NCI-H82 (cell line): ENCODE data around the gene LDLRAD3.
"Not testable (repeated sequence)": the region's sequence is repeated elsewhere in the genome, so short reads cannot be mapped to it uniquely, and the experiment has no call there.

Experiments
- DNase-seq: peaks from one replicate; lab custom pipeline; 2025; lab: John Stamatoyannopoulos, UW

LDLRAD3 gene

DNA sequence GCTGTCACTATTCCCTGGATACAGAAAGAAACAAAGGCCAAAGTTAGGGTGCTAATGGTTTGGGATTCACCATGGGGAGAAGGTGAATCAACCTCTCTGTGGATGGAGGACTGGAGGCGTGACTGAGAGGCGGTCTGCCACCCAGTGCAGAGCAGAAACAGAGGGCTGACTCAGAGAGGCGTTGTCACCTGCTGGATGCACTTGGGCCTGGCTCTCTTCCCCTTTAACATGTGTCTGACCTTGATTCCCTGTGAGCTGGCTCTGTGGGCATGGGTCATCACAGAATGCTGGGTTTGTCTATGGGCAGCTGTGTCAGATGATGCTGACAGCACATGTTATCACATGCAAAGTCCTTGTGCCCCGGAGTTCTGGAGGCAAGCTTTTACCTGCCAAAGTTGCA is 75.9 kb downstream of the LDLRAD3 start:
- no peak for DNase-seq

DNA sequence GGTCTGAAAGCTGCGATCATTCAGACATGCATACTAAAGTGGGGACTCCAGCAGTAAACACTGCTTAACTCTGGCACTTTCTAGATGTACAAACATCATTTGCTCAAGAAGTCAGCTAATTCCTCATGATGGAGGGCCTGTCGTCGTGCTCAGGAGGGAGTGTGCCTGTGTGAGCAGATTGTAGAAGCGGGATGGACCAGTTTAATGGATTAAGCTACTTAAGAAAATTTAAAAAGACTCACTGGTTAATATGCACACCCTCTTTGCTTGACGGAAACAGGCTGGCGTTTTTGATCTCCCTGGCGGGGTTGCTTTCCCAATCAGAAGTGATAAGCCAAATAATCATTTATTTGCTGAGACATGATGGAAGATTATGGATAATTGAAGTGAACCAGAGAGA is 79.0 kb downstream of the LDLRAD3 start:
- DNase-seq: peak; percentile 97

DNA sequence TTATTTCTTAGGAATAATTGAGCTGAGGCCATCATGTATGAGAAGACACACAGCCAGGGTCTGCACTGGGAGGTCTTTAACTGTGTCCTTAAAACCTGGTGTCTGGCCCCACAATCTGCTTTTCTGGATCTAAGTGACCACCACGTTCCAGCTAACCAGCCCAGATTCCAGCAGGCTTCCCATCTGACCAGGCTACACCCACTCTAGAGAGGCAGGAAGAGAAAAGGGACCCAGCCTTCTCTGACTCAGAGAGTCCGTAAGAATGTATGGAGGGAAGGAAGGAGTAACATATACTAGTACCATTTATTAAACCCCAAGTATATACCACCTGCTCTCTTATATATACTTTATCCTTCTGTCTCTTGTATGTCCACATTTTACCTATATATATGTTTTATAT is 80.1 kb downstream of the LDLRAD3 start:
- DNase-seq: no peak

DNA sequence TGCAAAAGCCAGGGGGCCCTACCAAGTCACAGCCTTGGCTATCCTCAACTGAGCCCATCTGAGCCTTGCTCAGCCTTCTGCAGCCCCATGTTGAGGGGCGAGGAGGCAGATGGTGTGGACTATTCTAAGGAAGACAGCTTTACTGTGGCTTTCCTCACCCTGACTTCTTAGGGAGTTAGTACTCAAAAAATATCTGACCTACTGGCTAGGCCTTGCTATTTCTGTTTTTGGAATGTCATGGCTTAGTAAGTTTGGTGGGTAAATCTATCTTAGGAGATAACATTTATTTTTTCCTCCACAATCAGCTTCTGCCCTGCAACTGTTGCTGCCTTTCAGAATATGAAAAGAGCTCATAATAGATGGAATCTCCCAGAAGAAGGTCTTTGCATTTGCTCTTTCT is 80.9 kb downstream of the LDLRAD3 start:
- peak; percentile 21 for DNase-seq

DNA sequence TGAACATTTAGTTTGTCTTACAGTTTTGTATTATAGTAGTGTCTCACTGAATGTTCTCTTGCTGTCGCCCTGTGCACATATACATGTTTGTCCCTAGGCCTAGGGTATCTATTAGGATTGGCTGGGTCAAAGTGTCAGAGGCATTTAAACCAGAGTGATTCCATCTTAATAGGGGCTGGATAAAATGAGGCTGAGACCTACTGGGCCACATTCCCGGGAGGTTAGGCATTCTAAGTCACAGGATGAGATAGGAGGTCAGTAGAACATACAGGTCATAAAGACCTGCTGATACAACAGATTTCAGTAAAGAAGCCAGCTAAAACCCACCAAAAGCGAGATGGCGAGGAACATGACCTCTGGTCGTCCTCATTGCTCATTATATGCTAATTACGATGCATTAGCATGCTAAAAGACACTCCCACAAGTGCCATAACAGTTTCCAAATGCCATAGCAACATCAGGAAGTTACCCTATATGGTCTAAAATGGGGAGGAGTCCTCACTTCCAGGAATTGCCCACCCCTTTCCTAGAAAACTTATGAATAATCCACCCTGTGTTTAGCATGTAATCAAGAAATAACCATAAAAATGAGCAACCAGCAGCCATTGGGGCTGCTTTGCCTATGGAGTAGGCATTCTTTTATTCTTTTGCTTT is 82.6 kb downstream of the LDLRAD3 start:
- DNase-seq: no peak

DNA sequence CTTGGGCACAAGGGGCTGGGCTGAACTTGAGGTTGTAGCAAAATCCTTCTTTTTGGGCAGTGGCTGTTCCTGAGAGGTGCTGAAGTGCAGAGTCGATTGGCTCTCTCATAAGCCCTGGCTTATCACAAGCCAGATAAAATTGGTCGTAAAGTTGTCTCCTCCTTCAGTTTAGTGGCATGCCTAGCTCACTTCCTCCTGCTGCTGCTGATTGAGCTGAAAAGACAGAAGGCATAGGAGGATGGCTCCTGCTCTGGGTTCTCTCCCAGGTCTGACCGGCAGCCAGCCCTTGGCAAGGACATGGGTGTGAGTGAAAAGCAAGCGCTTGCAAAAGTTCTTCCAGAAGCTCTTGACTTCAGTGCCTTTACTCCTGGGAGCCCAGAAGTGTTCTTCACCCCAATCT is 83.9 kb downstream of the LDLRAD3 start:
- no peak for DNase-seq

DNA sequence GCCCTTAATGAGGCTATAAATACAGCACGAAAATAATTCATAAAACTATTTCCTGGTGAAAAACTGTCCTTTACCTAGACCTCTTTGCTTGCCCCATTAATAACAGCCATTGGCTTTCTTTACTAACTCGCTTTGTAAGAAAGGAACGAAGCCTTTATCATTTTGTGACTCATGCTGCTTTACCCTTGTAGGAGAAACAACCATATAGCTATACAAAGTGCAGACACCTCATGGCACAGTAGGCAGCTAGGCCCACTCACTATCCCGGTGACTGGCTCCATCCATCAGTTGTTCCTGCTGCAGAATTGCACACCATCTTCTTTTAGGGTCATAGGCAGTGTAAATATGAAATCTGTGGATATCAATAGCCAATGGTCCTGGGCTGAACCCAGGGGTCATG is 85.8 kb downstream of the LDLRAD3 start:
- no peak for DNase-seq

DNA sequence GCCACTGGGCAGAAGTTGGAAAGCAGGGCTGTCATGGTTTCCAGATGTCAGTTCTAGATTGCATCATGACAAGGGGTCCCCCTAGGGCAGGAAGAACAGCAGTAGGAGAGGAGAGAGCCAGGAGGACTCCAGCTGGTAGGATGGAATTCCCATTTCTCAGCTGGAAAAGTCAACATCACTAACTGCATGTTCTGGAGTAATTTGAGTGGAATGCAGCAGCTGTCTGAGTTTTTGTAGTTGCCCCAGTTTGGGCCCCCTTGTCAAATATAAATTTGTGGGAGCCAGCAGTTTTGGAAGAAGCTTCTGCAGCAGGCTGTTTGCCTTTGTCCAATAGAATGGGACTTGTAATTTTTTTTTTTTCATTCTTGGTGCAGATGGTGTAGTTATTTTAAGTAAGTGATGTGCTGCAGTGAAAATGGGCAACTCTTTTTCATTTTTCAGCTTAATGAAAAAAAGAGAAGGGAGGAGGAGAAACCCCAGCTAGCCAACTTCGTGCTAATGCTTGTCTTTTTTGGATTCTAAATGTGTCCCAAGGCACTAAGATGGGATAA is 86.9 kb downstream of the LDLRAD3 start:
- DNase-seq: no peak

DNA sequence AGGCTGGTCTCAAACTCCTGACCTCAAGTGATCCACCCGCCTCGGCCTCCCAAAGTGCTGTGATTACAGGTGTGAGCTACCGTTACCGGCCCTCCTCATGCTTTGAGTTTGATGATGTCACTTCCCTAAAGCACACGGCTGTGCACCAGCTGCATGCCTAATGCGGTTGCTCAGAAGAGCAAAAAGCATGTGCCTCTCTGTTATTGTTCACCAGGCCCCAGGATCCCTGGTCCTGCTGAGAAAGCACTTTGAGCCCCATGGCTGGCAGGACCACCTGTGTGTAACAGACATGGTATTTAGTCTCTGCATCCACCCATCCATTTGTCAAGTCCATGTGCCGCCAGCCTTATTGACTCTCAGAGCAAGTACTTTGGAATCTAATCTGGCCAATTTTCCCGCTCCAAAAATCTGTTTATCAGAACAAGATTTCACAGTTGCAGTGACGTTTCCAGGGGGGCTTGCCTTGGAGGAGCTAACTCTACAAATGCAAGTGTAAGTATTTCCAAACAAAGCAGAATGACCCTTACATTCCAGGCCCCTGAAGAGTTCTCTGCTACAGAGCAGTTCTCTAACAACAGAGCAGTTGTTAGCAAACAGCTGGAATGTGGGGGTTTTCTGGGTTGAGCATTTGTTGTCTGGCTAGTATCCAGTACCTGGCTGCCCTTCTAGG is 89.4 kb downstream of the LDLRAD3 start:
- no peak for DNase-seq

DNA sequence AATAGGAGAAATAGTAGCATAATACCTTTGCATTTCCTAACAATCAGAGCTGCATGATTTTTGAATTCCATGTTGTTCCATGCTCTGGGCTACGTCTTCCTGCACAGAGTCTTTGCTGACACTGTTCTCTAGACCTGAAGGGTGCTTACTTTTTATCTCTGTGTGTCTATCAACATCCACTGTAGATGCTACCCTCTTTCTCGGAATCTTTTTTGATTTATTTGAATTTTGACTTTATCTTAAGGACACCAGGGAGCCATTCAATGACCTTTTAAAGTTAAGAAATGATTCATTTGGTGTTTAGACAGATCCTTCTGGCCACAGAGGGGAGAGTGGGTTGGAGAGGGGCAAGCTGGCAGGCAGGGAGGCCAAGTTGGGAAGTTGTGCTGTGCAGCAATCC is 90.1 kb downstream of the LDLRAD3 start:
- DNase-seq: no peak

DNA sequence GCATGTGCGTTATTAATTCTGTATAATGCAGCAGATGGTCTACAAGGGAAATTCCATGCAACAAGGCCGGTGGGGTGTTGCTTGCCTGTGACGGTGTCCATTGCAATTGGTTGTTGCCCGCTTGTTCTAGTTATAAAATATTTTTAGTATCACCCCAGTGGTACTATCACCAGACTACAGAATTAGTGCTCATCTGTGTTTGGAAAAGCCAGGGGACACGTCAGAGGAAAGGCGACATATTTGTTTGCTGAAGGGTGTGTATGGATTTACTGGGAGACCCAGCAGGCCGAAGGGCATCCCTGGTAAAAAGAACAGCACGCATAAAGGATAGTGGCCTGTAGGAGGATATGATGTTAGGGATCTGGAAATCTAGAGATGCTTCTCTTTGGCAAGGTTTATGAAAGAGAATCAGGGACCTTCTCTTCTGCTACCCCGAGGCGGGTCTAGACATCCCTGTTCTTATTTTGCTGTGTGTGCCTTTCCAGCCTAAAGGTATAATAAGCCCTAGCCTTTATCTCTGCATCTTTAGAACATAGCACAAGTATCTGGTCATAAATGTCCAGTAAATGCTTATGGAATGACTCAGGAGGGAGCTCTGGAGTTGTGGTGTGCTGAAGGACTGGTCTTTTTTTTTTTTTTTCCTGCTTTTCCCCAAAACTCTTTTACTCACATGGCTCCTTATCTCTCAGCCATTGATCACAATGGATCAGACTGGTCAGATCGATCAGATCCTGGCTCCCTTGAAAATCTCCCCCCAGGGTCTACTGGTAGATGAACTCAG is 90.9 kb downstream of the LDLRAD3 start:
- DNase-seq: no peak

DNA sequence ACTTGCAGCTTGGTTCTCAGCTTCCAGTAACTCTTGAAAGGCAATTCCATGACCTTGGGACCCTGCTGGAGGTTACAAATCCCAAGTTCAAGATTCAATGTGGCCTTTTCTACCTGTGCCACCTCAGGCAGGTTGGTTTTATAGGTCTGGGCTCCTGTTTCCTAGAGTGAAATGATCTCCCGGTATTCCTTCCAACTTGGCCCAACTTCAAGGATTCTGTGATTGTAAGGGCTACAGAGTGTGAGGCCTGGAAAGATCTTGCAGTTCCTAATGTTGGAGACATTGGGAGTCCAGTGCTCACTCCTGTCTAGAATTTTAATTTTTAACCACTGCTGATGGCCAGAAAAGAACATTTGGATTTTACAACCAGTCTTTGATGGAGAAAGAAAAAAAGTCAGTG is 91.6 kb downstream of the LDLRAD3 start:
- DNase-seq: no peak

DNA sequence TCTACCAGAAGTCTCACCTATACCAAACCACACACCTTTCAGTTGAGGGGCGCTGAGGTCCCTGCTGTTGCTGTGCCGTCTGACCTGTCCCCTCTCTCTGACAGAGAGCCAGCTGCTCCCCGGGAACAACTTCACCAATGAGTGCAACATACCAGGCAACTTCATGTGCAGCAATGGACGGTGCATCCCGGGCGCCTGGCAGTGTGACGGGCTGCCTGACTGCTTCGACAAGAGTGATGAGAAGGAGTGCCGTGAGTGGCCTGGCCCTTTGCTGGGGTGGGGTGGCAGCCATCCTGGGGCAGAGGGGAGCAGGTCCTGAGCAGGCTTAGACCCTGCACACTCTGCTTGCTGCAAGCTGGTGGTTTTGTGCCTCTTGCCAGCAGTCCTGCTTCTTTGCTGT is 92.1 kb downstream of the LDLRAD3 start:
- DNase-seq: no peak

DNA sequence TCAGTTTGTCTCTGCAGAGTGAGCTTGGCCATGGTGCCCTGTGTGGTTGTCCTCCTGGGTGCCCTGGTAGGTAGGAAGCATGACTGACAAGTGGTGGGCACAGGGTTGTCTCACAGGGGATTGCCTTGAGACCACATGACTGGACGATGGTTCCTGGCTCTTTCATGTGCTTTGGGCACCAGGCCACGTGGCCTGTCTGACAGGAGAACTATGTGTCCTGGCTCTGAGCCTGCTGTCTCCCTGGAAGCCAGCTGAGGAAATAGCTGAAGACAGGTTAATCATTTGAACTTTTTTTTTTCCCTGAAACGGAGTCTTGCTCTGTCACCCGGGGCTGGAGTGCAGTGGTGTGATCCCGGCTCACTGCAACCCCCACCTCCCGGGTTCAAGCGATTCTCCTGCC is 93.2 kb downstream of the LDLRAD3 start:
- DNase-seq: no peak

DNA sequence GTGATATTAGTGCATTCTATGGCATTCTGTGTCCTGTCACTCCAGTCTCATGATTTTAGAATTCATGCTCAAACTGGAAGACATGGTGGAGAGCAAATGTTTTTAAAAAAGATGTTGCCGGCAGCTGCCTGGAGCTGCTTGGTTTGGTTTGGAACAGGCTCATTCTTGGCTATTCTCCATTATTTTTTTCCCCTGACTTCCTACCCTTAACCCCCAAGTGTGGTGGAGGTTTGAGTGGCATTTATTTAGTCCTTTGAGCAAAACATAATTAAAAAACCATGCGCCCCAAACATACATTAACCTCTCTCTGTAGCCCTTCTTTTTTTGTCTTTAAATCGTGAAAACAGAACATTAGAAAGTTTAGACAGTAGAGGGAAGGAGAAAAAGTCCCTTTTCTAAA is 94.7 kb downstream of the LDLRAD3 start:
- no peak for DNase-seq

DNA sequence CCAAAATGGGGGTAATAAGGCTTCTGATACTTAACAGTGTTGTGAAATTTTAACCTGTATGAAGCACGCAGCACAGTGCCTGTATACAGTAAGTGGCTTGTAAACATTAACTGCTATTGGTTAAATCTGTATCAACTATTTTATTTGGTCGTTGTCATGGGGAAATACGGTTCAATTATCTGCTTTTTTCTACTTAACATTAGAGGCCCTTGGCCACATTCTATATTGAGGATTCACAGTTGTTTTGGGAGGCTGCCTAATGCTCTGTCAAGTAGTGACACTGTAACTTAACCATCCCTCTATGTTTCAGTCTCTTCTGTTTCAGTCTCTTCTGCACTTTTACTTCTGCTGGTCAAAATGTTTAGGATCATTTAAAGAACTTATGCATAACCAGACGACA is 95.6 kb downstream of the LDLRAD3 start:
- no peak for DNase-seq

DNA sequence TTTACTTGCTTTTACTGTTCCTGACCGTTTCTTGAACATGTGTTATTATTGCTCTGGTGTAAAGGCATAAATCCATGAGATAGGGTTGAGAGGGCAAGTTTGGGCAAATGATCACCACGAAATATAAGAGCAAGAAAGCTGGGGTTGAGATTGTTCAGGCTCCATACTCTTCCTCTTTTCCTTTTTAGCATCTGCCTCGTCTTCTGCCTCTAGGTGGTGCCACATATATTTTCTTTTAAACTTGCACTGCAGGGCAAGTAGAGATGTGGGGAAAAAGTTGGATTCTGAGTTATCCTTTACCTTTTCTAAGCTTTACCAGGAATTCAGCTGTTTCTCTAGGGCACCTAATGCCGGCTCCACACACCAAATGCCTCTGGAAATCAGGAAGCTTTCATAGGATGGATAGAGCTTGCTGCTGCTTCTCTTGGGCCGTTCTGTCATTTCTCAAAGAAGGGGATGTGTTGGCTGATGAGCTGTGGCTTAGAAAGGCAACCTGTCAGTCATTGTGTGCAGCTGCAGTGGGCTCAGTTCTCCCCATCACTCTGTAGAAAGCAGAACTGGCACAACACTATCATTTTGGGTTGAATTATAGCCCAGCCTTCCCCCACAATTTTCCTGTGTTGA is 98.2 kb downstream of the LDLRAD3 start:
- DNase-seq: no peak

DNA sequence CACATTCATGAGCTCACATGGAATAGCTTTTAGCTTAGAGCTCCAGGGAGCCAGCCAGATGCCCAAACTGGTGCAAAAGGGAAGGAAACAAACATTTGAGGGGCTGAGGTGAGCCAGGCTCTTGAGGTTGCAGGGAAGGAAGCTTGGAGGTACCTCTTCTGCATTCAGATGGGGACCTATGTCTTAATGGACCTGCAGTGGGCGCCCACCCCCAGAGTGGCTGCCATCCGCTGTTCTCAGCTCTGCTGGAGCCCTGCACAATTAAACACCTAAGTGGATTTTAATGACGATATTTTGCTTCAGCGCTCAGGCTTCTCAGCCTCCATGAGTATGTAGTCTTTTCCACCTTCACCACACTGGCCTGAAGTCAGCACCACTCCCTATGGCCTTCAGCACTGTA is 100.8 kb downstream of the LDLRAD3 start:
- DNase-seq: no peak

DNA sequence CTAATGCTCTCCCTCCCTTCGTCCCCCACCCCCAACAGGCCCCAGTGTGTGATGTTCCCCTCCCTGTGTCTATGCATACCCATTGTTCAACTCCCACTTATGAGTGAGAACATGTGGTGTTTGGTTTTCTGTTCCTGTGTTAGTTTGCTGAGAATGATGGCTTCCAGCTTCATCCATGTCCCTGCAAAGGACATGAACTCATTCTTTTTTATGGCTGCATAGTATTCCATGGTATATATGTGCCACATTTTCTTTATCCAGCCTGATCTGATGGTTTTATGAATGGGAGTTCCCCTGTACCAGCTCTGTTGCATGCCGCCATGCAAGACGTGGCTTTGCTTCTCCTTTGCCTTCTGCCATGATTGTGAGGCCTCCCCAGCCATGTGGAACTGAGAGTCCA is 102.1 kb downstream of the LDLRAD3 start:
- DNase-seq: not testable (repeated sequence)

DNA sequence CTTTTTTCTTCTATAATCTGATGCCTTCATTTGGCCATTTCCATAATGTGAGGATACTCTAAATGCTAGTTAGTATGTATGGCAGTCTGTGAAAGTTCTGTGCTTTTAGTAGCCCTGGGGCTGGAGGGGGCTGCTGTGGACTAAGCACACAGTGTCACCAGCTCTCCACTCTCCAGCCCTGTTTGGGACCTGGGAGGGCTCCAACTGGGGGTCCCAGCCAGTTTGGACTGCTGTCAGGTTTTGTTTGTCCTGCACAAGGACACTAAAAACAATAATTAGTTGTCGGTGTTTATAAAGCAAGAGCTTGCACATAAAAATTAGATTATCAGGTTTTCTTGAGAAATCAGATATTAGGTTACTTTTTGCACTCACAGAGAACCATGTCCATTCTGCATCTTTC is 103.1 kb downstream of the LDLRAD3 start:
- DNase-seq: no peak

DNA sequence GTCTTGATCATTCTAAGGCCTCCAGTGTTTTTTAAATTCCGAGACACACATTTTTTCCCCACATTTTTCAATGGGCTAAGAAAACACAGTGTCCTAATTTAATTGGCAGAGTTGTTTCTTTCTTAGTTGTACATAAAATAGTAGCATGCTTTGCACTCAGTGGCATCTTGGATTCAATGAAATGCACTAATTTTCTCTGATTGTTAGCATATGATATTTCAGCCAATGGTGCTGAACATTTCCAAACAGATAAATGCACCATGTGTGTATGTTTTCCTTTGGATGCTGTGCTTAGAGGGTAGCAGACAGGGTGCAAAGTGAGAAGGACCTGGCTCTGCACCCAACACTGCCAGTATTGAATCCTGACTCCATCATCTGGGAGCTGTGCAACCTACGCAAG is 103.5 kb downstream of the LDLRAD3 start:
- DNase-seq: no peak

DNA sequence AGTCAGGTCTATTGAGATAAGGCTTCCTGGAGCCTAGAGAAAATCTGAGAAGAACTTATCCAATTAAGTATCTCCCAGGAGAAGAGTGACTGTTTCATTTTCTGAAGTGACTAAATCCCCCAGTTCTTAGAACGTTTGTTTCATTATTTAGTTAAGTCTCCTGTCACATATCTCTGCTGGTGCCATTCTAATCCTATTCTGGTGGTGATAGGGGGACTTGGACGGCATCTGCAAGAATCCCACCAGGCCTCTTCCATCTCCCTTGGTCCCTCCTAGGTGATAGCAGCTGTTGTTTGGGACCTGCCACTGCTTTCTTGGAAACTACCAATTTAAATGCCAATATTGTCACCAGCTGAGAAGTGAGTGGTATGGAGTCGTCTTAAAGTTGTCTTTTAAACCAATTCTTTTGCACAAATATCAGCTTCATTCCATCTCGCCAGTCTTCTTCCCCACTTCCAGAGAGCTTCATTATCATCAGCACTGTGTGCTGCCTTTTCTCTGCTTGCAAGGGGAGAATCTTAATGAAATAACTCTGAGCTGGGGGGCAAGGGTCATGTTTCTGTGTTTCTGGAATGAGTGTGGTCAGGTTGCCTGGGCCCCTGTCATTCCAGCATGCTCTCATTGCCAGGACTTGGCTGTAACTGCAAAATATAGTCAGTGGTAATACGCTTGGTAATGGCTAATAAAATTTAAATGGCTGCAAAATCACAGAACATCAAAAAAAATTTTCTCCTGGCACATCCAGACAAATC is 104.8 kb downstream of the LDLRAD3 start:
- peak; percentile 24 for DNase-seq
